ENCODE measurements around the gene PIK3R6.

PIK3R6 gene

GRCh38 chr17:8862213-8863056 lies 5.0 kb downstream of the PIK3R6 start:
- H3K4me1 ChIP-seq (ENCODE audit: control insufficient read depth, low read length): peaks cover 7% of the 10 kb centered on the region
- no peak overlapping the region for H3K27ac ChIP-seq (ENCODE audit: low read depth, low read length)
- TF ChIP-seq EZH2phosphoT487 (IDR thresholded peaks at IDR 0.05; ENCODE audit: borderline replicate concordance, low read length) (no peak), CTCF (IDR thresholded peaks at IDR 0.05; ENCODE audit: low read depth, low read length, poor library complexity, severe bottlenecking) (no peak)
- H3K4me3 ChIP-seq (ENCODE audit: low read length): no peak overlapping the region
- peaks cover 51% of the 10 kb centered on the region for H3K27me3 ChIP-seq (ENCODE audit: control insufficient read depth, low read length)
- no peaks in the 10 kb centered on the region for H3K9me3 ChIP-seq (ENCODE audit: control insufficient read depth, insufficient read depth, low read length)
- no peak overlapping the region for H3K4me2 ChIP-seq (ENCODE audit: low read length)
- H4K20me1 ChIP-seq (ENCODE audit: control insufficient read depth, insufficient read depth, low read depth, low read length): peaks cover 12% of the 10 kb centered on the region; the same call in 1 of the 2 replicates
- H3F3A ChIP-seq (ENCODE audit: control insufficient read depth, insufficient read depth): no peaks in the 10 kb centered on the region
- H3K36me3 ChIP-seq (ENCODE audit: control insufficient read depth, low read length): no peaks in the 10 kb centered on the region
- H3K9me2 ChIP-seq (replicated peaks; ENCODE audit: control insufficient read depth, low read length): no peaks in the 10 kb centered on the region
- H3K79me2 ChIP-seq (ENCODE audit: control insufficient read depth, low read length): no peaks in the 10 kb centered on the region

- no peak overlapping the region for H3K27ac ChIP-seq (ENCODE audit: low read depth, low read length)
- H3K9me3 ChIP-seq (ENCODE audit: control insufficient read depth, insufficient read depth, low read length): no peaks in the 10 kb centered on the region
- no peaks in the 10 kb centered on the region for H3K79me2 ChIP-seq (ENCODE audit: control insufficient read depth, low read length)
- H3K4me3 ChIP-seq (ENCODE audit: low read length): no peak overlapping the region
- H3K36me3 ChIP-seq (ENCODE audit: control insufficient read depth, low read length): no peaks in the 10 kb centered on the region
- H3K9me2 ChIP-seq (replicated peaks; ENCODE audit: control insufficient read depth, low read length): no peaks in the 10 kb centered on the region
- peaks cover 10% of the 10 kb centered on the region; the same call in 1 of the 2 replicates for H4K20me1 ChIP-seq (ENCODE audit: control insufficient read depth, insufficient read depth, low read depth, low read length)
- no peak overlapping the region for H3K4me2 ChIP-seq (ENCODE audit: low read length)
- no peak for TF ChIP-seq CTCF (IDR thresholded peaks at IDR 0.05; ENCODE audit: low read depth, low read length, poor library complexity, severe bottlenecking)
- no peak for TF ChIP-seq EZH2phosphoT487 (IDR thresholded peaks at IDR 0.05; ENCODE audit: borderline replicate concordance, low read length)
- no peaks in the 10 kb centered on the region for H3F3A ChIP-seq (ENCODE audit: control insufficient read depth, insufficient read depth)
- H3K27me3 ChIP-seq (ENCODE audit: control insufficient read depth, low read length): peaks cover 52% of the 10 kb centered on the region
- H3K4me1 ChIP-seq (ENCODE audit: control insufficient read depth, low read length): peaks cover 15% of the 10 kb centered on the region
These were observed 5.8 kb downstream of the PIK3R6 start for GRCh38 chr17:8861495-8862181.

DNA sequence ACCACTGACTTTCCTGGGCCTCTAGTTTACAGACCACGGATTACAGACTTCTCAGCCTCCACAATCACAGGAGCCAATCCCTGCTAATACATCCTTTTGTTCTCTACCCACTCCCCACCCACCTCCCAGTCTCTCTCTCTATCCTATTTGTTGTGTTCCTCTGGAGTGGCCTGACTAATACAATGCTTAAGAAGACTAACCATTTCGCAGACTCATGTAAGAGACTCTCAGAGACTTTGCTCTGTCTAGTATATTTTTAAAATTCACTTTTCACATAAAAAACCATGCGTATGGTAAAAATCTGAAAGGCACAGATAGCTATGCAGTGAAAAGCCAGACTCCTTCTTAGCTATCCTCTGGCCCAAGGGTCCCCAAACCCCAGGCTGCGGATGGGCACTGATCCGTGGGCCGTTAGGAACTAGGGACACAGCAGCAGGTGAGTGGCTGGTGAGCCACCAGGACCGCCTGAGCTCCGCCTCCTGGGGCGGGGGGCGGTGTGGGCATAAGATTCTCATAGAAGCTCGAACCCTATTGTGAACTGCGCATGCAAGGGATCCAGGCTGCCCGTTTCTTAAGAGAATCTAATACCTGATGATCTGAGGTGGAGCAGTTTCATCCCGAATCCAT lies 7.6 kb downstream of the PIK3R6 start:
- Histone ChIP-seq H3K4me1 (ENCODE audit: control insufficient read depth, low read length) (peaks cover 16% of the 10 kb centered on the region), H3K4me2 (ENCODE audit: low read length) (no peak overlapping the region), H4K20me1 (ENCODE audit: control insufficient read depth, insufficient read depth, low read depth, low read length) (peaks cover 9% of the 10 kb centered on the region; the same call in 1 of the 2 replicates), H3K4me3 (ENCODE audit: low read length) (no peak overlapping the region), H3K79me2 (ENCODE audit: control insufficient read depth, low read length) (no peaks in the 10 kb centered on the region), H3K27me3 (ENCODE audit: control insufficient read depth, low read length) (peaks cover 62% of the 10 kb centered on the region), H3F3A (ENCODE audit: control insufficient read depth, insufficient read depth) (no peaks in the 10 kb centered on the region), H3K36me3 (ENCODE audit: control insufficient read depth, low read length) (no peaks in the 10 kb centered on the region), H3K27ac (ENCODE audit: low read depth, low read length) (no peak overlapping the region), H3K9me2 (replicated peaks; ENCODE audit: control insufficient read depth, low read length) (no peaks in the 10 kb centered on the region), H3K9me3 (ENCODE audit: control insufficient read depth, insufficient read depth, low read length) (no peaks in the 10 kb centered on the region)
- TF ChIP-seq EZH2phosphoT487 (IDR thresholded peaks at IDR 0.05; ENCODE audit: borderline replicate concordance, low read length) (no peak), CTCF (IDR thresholded peaks at IDR 0.05; ENCODE audit: low read depth, low read length, poor library complexity, severe bottlenecking) (no peak)

Measured in DOHH2 (cell line).